IPS-18a (cell line): Measurements from ENCODE around the gene ADAMTS16.
A peak's percentile ranks its signal among the peaks of the same experiment; 100 is the strongest.

ENCODE experiments used
- H3K27ac ChIP-seq: one replicate; pipeline ENCODE4 v1.5.1; 2013; ENCODE audit warnings: low read length
- H3K27me3 ChIP-seq: one replicate; pipeline ENCODE4 v1.6.1; 2013; ENCODE audit warnings: mild to moderate bottlenecking, low read length; ENCODE audit not compliant: control insufficient read depth, insufficient read depth
- H3K36me3 ChIP-seq: one replicate; pipeline ENCODE4 v1.6.1; 2013; ENCODE audit warnings: low read depth, low read length; ENCODE audit not compliant: control insufficient read depth
- H3K4me1 ChIP-seq: one replicate; pipeline ENCODE4 v1.6.1; 2013; ENCODE audit warnings: low read depth, low read length; ENCODE audit not compliant: control insufficient read depth
- H3K4me3 ChIP-seq: one replicate; pipeline ENCODE4 v1.5.1; 2013; ENCODE audit warnings: low read length
- H3K9ac ChIP-seq: one replicate; pipeline ENCODE4 v1.6.1; 2013; ENCODE audit warnings: mild to moderate bottlenecking, low read length, moderate library complexity
- H3K9me3 ChIP-seq: one replicate; pipeline ENCODE4 v1.6.1; 2013; ENCODE audit warnings: low read depth, low read length; ENCODE audit not compliant: control insufficient read depth

ADAMTS16 gene

GRCh38 chr5:5139777-5140478, at the start of gene ADAMTS16:
Gene ADAMTS16 (plus strand): TSS chr5:5140330. CDS start chr5:5140468, 138 bp downstream.
- Histone ChIP-seq H3K4me3 (peak within 1 kb of the TSS; percentile 77), H3K36me3 (no peaks in the 10 kb centered on the region)

GRCh38 chr5:5092149-5092548, 48.0 kb upstream of the ADAMTS16 start:
- no peaks in the 10 kb centered on the region for H3K27me3 ChIP-seq
- no peaks in the 10 kb centered on the region for H3K36me3 ChIP-seq
- no peak overlapping the region for H3K27ac ChIP-seq
- H3K9ac ChIP-seq: no peak overlapping the region
- peaks cover 2% of the 10 kb centered on the region for H3K4me1 ChIP-seq
- no peaks in the 10 kb centered on the region for H3K9me3 ChIP-seq
- H3K4me3 ChIP-seq: no peak overlapping the region

More at GRCh38 chr5:5139777-5140478, at the start of gene ADAMTS16:
- H3K27ac ChIP-seq: no peak within 1 kb of the TSS
- peaks cover 7% of the 10 kb centered on the region for H3K4me1 ChIP-seq
- H3K27me3 ChIP-seq: peaks cover 23% of the 10 kb centered on the region
- H3K9ac ChIP-seq: peak within 1 kb of the TSS; percentile 66
- no peaks in the 10 kb centered on the region for H3K9me3 ChIP-seq

GRCh38 chr5:5100635-5101034, 39.5 kb upstream of the ADAMTS16 start:
- Histone ChIP-seq H3K27ac (no peak overlapping the region), H3K9me3 (no peaks in the 10 kb centered on the region), H3K4me1 (no peaks in the 10 kb centered on the region), H3K36me3 (no peaks in the 10 kb centered on the region), H3K4me3 (no peak overlapping the region), H3K27me3 (no peaks in the 10 kb centered on the region), H3K9ac (no peak overlapping the region)

- H3K9ac ChIP-seq: no peak overlapping the region
- no peaks in the 10 kb centered on the region for H3K27me3 ChIP-seq
- H3K27ac ChIP-seq: no peak overlapping the region
- no peaks in the 10 kb centered on the region for H3K4me1 ChIP-seq
- no peaks in the 10 kb centered on the region for H3K36me3 ChIP-seq
- no peaks in the 10 kb centered on the region for H3K9me3 ChIP-seq
- no peak overlapping the region for H3K4me3 ChIP-seq
Observed at GRCh38 chr5:5101676-5102075, 38.5 kb upstream of the ADAMTS16 start.

- no peak overlapping the region for H3K9ac ChIP-seq
- H3K9me3 ChIP-seq: no peaks in the 10 kb centered on the region
- no peaks in the 10 kb centered on the region for H3K36me3 ChIP-seq
- H3K4me1 ChIP-seq: no peaks in the 10 kb centered on the region
- H3K27me3 ChIP-seq: no peaks in the 10 kb centered on the region
- no peak overlapping the region for H3K4me3 ChIP-seq
- no peak overlapping the region for H3K27ac ChIP-seq
Observed at GRCh38 chr5:5103245-5103644, 36.9 kb upstream of the ADAMTS16 start.

- no peaks in the 10 kb centered on the region for H3K4me1 ChIP-seq
- no peak overlapping the region for H3K4me3 ChIP-seq
- H3K36me3 ChIP-seq: no peaks in the 10 kb centered on the region
- no peak overlapping the region for H3K9ac ChIP-seq
- H3K27me3 ChIP-seq: no peaks in the 10 kb centered on the region
- no peaks in the 10 kb centered on the region for H3K9me3 ChIP-seq
- no peak overlapping the region for H3K27ac ChIP-seq
Observed at GRCh38 chr5:5104550-5104949, 35.6 kb upstream of the ADAMTS16 start.

GRCh38 chr5:5105531-5105930, 34.6 kb upstream of the ADAMTS16 start:
- Histone ChIP-seq H3K27ac (no peak overlapping the region), H3K27me3 (no peaks in the 10 kb centered on the region), H3K9ac (no peak overlapping the region), H3K4me1 (no peaks in the 10 kb centered on the region), H3K9me3 (no peaks in the 10 kb centered on the region), H3K4me3 (no peak overlapping the region), H3K36me3 (no peaks in the 10 kb centered on the region)

- H3K27ac ChIP-seq: no peak overlapping the region
- no peaks in the 10 kb centered on the region for H3K4me1 ChIP-seq
- H3K27me3 ChIP-seq: no peaks in the 10 kb centered on the region
- no peaks in the 10 kb centered on the region for H3K9me3 ChIP-seq
- no peaks in the 10 kb centered on the region for H3K36me3 ChIP-seq
- no peak overlapping the region for H3K9ac ChIP-seq
- H3K4me3 ChIP-seq: no peak overlapping the region
Observed at GRCh38 chr5:5116956-5117355, 23.2 kb upstream of the ADAMTS16 start.

- Histone ChIP-seq H3K9ac (no peak overlapping the region), H3K4me3 (no peak overlapping the region), H3K9me3 (no peaks in the 10 kb centered on the region), H3K27ac (no peak overlapping the region), H3K27me3 (no peaks in the 10 kb centered on the region), H3K36me3 (no peaks in the 10 kb centered on the region), H3K4me1 (no peaks in the 10 kb centered on the region)
Observed at GRCh38 chr5:5122776-5123175, 17.4 kb upstream of the ADAMTS16 start.

GRCh38 chr5:5124231-5124630, 15.9 kb upstream of the ADAMTS16 start:
- H3K9ac ChIP-seq: no peak overlapping the region
- no peak overlapping the region for H3K27ac ChIP-seq
- H3K4me1 ChIP-seq: no peaks in the 10 kb centered on the region
- H3K4me3 ChIP-seq: no peak overlapping the region
- H3K27me3 ChIP-seq: no peaks in the 10 kb centered on the region
- H3K36me3 ChIP-seq: no peaks in the 10 kb centered on the region
- no peaks in the 10 kb centered on the region for H3K9me3 ChIP-seq

- Histone ChIP-seq H3K27ac (no peak overlapping the region), H3K4me1 (no peaks in the 10 kb centered on the region), H3K9me3 (no peaks in the 10 kb centered on the region), H3K4me3 (no peak overlapping the region), H3K9ac (no peak overlapping the region), H3K36me3 (no peaks in the 10 kb centered on the region), H3K27me3 (no peaks in the 10 kb centered on the region)
Observed at GRCh38 chr5:5126444-5126843, 13.7 kb upstream of the ADAMTS16 start.

- Histone ChIP-seq H3K27me3 (no peaks in the 10 kb centered on the region), H3K36me3 (no peaks in the 10 kb centered on the region), H3K4me3 (no peak overlapping the region), H3K9me3 (no peaks in the 10 kb centered on the region), H3K27ac (no peak overlapping the region), H3K4me1 (no peaks in the 10 kb centered on the region), H3K9ac (no peak overlapping the region)
Observed at GRCh38 chr5:5128766-5129165, 11.4 kb upstream of the ADAMTS16 start.
